HFFc6 (cell line): ENCODE measurements around the gene SLC2A9. TPM values are rescaled to one million over a fixed set of nuclear protein-coding genes. Genes with fewer than 3 reads are reported as not detected.

Experiments
- DNase-seq: peaks from one replicate; pipeline ENCODE4 v3.0.0-alpha.2; 2018
- H3K27ac Mint-ChIP-seq: 2 replicates; pipeline ENCODE4 v1.8.0; 2020; ENCODE audit warnings: mild to moderate bottlenecking, mixed read lengths
- H3K27me3 Mint-ChIP-seq: 2 replicates; pipeline ENCODE4 v1.8.0; 2021; ENCODE audit warnings: mild to moderate bottlenecking, moderate library complexity, mixed read lengths; ENCODE audit not compliant: insufficient read depth
- H3K36me3 Mint-ChIP-seq: 2 replicates; pipeline ENCODE4 v1.8.0; 2021; ENCODE audit warnings: low read depth, mixed read lengths
- H3K4me1 Mint-ChIP-seq: 2 replicates; pipeline ENCODE4 v1.8.0; 2020; ENCODE audit warnings: low read depth, mixed read lengths
- H3K4me3 Mint-ChIP-seq: 2 replicates; pipeline ENCODE4 v1.8.0; 2020; ENCODE audit warnings: mild to moderate bottlenecking, moderate library complexity, mixed read lengths
- H3K9me3 Mint-ChIP-seq: 2 replicates; pipeline ENCODE4 v1.8.0; 2020; ENCODE audit warnings: mild to moderate bottlenecking, mixed read lengths
- CTCF ChIP-seq: fragments of 200-600 bp; sonication (generic); IDR thresholded peaks from 2 replicates; pipeline ENCODE4 v1.5.0; 2021; ENCODE audit warnings: antibody characterized with exemption, mild to moderate bottlenecking
- total RNA-seq, 6 experiments: library from RNA; stranded (reverse); fragmentation: NEBNext Ultra II Directional; extraction: Animal tissue kit (Norgen Biotek cat#: 25700); gene quantifications; 2 replicates in 1 of 6; 3 replicates in 5 of 6; pipeline ENCODE4 v1.2.3, GENCODE V29; 2021

The SLC2A9 gene
- total RNA-seq, 6 experiments from 2014 or later, result 1.3 to 2.0 (median 1.6) TPM

DNA sequence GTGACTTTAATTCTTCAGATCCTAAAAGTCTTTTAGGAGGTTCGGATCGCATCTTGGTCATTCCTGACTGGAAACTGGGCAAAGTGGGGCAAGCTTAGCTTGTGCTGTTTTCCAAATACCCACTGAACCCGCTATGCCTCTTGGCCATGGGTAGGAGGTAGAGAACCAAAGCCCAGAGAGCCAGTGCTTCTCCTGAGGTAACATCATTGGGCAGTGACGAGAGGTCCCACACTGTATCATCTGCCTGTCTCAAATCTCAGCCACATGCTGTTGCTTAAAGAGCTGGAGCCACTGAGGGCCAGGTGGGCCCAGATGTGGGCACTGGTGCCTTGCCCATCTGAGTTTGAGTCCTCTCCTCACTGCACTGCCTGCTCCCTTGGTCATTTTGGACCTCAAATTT lies 68.2 kb downstream of the SLC2A9 start:
- no peaks in the 10 kb centered on the region for H3K36me3 Mint-ChIP-seq
- peaks cover 22% of the 10 kb centered on the region; the same call in 1 of the 2 replicates for H3K9me3 Mint-ChIP-seq
- H3K27me3 Mint-ChIP-seq, result no peaks in the 10 kb centered on the region; the same call in 1 of the 2 replicates
- no peak for TF ChIP-seq CTCF
- no peak overlapping the region for H3K27ac Mint-ChIP-seq
- H3K4me3 Mint-ChIP-seq, result no peak overlapping the region
- DNase-seq, result no peak
- no peaks in the 10 kb centered on the region for H3K4me1 Mint-ChIP-seq

DNA sequence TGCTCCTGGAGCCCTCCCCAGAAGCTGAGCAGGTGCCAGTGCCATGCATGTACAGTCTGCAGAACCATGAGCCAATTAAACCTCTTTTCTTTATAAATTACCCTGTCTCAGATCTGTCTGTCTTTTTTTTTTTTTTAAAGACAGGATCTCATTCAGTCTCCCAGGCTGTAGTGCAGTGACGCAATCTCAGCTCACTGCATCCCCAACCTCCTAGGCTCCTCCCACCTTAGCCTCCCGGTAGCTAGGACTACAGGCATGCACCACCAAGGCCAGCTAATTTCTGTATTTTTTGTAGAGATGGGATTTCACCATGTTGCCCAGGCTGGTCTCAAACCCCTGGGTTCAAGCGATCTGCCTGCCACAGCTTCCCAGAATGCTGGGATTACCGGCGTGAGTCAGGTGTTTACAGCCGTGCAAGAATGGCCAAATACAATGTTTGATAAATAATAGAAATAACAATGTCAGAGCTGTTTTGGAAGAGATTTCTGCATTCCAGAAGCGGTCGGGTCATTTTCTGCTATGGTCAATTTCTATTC lies 68.8 kb downstream of the SLC2A9 start:
- no peaks in the 10 kb centered on the region for H3K36me3 Mint-ChIP-seq
- H3K27ac Mint-ChIP-seq, result no peak overlapping the region
- H3K9me3 Mint-ChIP-seq, result peaks cover 22% of the 10 kb centered on the region; the same call in 1 of the 2 replicates
- no peak for DNase-seq
- H3K4me3 Mint-ChIP-seq, result no peak overlapping the region
- no peaks in the 10 kb centered on the region for H3K4me1 Mint-ChIP-seq
- no peak for TF ChIP-seq CTCF
- peaks cover 2% of the 10 kb centered on the region for H3K27me3 Mint-ChIP-seq

DNA sequence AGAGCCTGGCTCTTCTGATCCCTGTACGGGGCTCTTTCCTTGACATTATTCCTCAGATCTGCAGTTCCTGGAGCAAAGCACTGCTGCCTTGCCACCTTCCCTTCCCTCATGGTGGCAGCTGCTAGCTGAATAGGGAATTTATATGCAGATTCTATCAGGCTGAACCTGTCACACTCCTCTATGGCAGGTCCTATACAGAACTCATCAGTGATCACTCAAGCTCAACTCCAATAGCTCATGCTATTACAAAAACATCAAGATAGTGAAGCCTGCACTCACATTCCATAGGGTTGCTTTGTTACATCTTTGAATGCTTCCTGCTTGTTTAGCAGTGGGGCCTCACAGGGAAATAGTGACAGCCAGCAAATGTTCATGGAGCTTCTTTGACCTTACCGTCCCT lies 71.7 kb downstream of the SLC2A9 start:
- H3K27ac Mint-ChIP-seq, result no peak overlapping the region
- no peaks in the 10 kb centered on the region; the same call in 1 of the 2 replicates for H3K4me1 Mint-ChIP-seq
- H3K27me3 Mint-ChIP-seq, result peaks cover 2% of the 10 kb centered on the region
- no peaks in the 10 kb centered on the region for H3K36me3 Mint-ChIP-seq
- TF ChIP-seq CTCF, result no peak
- DNase-seq, result no peak
- no peak overlapping the region for H3K4me3 Mint-ChIP-seq
- peaks cover 11% of the 10 kb centered on the region; the same call in 1 of the 2 replicates for H3K9me3 Mint-ChIP-seq

DNA sequence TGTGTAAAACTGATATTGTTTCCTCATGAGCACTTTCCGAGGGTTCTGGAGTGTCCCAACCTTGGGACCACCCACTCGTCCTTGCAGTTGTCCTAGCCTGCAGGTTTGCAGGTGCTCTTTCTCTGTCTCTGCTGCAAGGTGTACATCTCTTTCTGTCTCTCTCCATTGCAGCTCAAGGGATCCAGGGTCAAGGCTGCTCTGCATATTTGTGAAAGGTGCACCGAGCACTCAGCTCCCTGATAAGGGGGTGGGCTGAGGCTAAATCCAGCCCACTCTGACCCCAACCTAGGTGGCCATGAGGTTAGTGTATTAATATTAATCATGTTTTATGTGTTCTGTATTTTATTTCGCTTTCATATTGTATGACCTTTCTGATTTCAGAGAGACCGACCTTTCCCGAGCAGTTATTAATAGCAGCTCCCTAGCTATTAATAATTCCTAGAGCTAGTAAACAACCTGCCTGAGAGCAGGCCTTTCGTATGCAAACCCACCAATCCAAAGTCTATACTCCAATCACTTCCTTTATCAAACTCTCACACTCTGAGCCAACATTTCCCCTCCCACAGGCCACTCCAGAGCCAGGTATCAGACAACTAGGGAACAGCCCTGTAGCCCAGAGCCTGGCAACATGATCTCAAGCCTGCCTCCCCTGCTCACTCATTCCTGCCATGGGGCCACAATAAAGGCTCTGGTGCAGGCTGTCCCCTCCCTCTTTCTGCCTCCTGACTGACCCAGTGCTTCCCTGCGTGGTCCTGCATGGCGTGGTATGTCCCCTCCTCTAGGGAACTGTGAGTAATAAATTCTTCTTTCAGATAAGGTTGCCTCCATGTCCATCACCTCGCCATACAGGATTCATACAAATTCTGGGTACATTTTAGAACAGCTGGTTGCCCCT lies 73.9 kb downstream of the SLC2A9 start:
- H3K4me1 Mint-ChIP-seq, result no peaks in the 10 kb centered on the region; the same call in 1 of the 2 replicates
- H3K36me3 Mint-ChIP-seq, result no peaks in the 10 kb centered on the region
- no peak overlapping the region for H3K4me3 Mint-ChIP-seq
- peaks cover 2% of the 10 kb centered on the region for H3K27me3 Mint-ChIP-seq
- peaks cover 11% of the 10 kb centered on the region; the same call in 1 of the 2 replicates for H3K9me3 Mint-ChIP-seq
- TF ChIP-seq CTCF, result no peak
- H3K27ac Mint-ChIP-seq, result no peak overlapping the region
- no peak for DNase-seq

GRCh38 chr4:9946170-9946569 lies 75.1 kb downstream of the SLC2A9 start:
- no peaks in the 10 kb centered on the region; the same call in 1 of the 2 replicates for H3K4me1 Mint-ChIP-seq
- H3K36me3 Mint-ChIP-seq, result no peaks in the 10 kb centered on the region
- peaks cover 14% of the 10 kb centered on the region; the same call in 1 of the 2 replicates for H3K9me3 Mint-ChIP-seq
- H3K27me3 Mint-ChIP-seq, result peaks cover 2% of the 10 kb centered on the region
- no peak overlapping the region for H3K4me3 Mint-ChIP-seq
- no peak for TF ChIP-seq CTCF
- no peak for DNase-seq
- H3K27ac Mint-ChIP-seq, result no peak overlapping the region
